Measurements from ENCODE around the gene PTH1R.

PTH1R gene

GRCh38 chr3:46881596-46882376, 4.3 kb downstream of the PTH1R start:
- CTCF ChIA-PET: no interaction called here
- DNase-seq (ENCODE audit: extremely low spot score): peak; percentile 43
- no peak for TF ChIP-seq TARDBP (IDR thresholded peaks at IDR 0.05)
- no peak for TF ChIP-seq CTBP1 (IDR thresholded peaks at IDR 0.05; ENCODE audit: borderline replicate concordance)
- TF ChIP-seq L3MBTL2 (conservative IDR thresholded peaks at IDR 0.05): no peak
- TF ChIP-seq HDGF (IDR thresholded peaks at IDR 0.05; ENCODE audit: borderline replicate concordance): no peak
- no peak for TF ChIP-seq FOXK2 (IDR thresholded peaks at IDR 0.05)
- no peak for TF ChIP-seq SP1 (IDR thresholded peaks at IDR 0.05)
- no peak for TF ChIP-seq BHLHE40 (IDR thresholded peaks at IDR 0.05; ENCODE audit: borderline replicate concordance)
- no peak for TF ChIP-seq LEF1 (IDR thresholded peaks at IDR 0.05; ENCODE audit: borderline replicate concordance)
- TF ChIP-seq SUZ12 (IDR thresholded peaks at IDR 0.05): no peak
- TF ChIP-seq ELF4 (IDR thresholded peaks at IDR 0.05): no peak
- no peak for TF ChIP-seq FOXM1 (IDR thresholded peaks at IDR 0.05; ENCODE audit: borderline replicate concordance)
- POLR2A ChIA-PET: interaction anchor here (1.0 to 1.4 kb wide), 2 partner anchors 11 to 499 kb away, joined by 3 to 4 read pairs; partner anchors contain the start of gene PTPN23

- CTCF ChIA-PET: interaction anchor here (1.0 kb wide), 1 partner anchor 33 kb away, joined by 5 read pairs; no protein-coding TSS in a partner anchor
- POLR2A ChIA-PET: interaction anchor here (1.0 to 1.4 kb wide), 2 partner anchors 11 to 498 kb away, joined by 3 to 4 read pairs; partner anchors contain the start of gene PTPN23
- TF ChIP-seq SUZ12 (IDR thresholded peaks at IDR 0.05): no peak
- no peak for TF ChIP-seq FOXM1 (IDR thresholded peaks at IDR 0.05; ENCODE audit: borderline replicate concordance)
- no peak for TF ChIP-seq ZNF384 (IDR thresholded peaks at IDR 0.05)
- no peak for TF ChIP-seq NFRKB (IDR thresholded peaks at IDR 0.05)
- no peak for TF ChIP-seq BHLHE40 (IDR thresholded peaks at IDR 0.05; ENCODE audit: borderline replicate concordance)
- no peak for TF ChIP-seq ELF4 (IDR thresholded peaks at IDR 0.05)
- no peak for TF ChIP-seq FOXK2 (IDR thresholded peaks at IDR 0.05)
- no peak for TF ChIP-seq TARDBP (IDR thresholded peaks at IDR 0.05)
- no peak for TF ChIP-seq ARNT (IDR thresholded peaks at IDR 0.05)
- peak; percentile 47 for DNase-seq (ENCODE audit: extremely low spot score)
Observed at GRCh38 chr3:46882377-46883053, 5.0 kb downstream of the PTH1R start.

- TF ChIP-seq FOXK2 (IDR thresholded peaks at IDR 0.05) (no peak), ELF4 (IDR thresholded peaks at IDR 0.05) (no peak), NFRKB (IDR thresholded peaks at IDR 0.05) (no peak), BHLHE40 (IDR thresholded peaks at IDR 0.05; ENCODE audit: borderline replicate concordance) (no peak)
- CTCF ChIA-PET: interaction anchor here (1.0 kb wide), 1 partner anchor 32 kb away, joined by 5 read pairs; no protein-coding TSS in a partner anchor
- peak; percentile 63 for DNase-seq (ENCODE audit: extremely low spot score)
- POLR2A ChIA-PET: interaction anchor here (1.0 to 1.4 kb wide), 2 partner anchors 12 to 497 kb away, joined by 3 to 4 read pairs; partner anchors contain the start of gene PTPN23
Observed at GRCh38 chr3:46883054-46883829, 5.7 kb downstream of the PTH1R start.

GRCh38 chr3:46883830-46884185, 6.3 kb downstream of the PTH1R start:
- TF ChIP-seq BHLHE40 (IDR thresholded peaks at IDR 0.05; ENCODE audit: borderline replicate concordance): no peak
- DNase-seq (ENCODE audit: extremely low spot score): no peak
- POLR2A ChIA-PET: no interaction called here
- CTCF ChIA-PET: interaction anchor here (2.7 kb wide), 1 partner anchor 11 kb away, joined by 11 read pairs; no protein-coding TSS in a partner anchor

DNA sequence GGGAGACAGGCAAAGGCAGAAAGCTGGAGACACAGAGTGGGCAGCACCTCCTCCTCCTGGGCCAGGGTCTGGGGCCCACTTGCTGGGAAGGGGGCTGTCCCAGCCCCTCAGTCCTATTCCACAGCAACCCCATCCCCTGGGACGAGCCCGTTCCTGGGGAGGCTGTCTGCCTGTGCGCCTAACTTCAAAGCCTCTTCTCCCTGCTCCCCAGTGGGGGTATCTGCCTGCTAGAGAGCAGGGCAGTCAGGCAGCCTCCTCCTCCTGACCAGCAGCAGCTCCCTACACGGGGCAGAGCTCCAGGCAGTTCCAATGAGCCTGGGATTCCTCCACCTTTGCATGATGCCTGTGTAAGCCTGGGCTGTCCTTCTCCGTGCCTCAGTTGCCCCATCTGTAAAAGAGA, 6.9 kb downstream of the PTH1R start:
- no peak for DNase-seq (ENCODE audit: extremely low spot score)
- CTCF ChIA-PET: interaction anchor here (2.7 kb wide), 1 partner anchor 11 kb away, joined by 11 read pairs; no protein-coding TSS in a partner anchor
- TF ChIP-seq TARDBP (IDR thresholded peaks at IDR 0.05) (no peak), FOXM1 (IDR thresholded peaks at IDR 0.05; ENCODE audit: borderline replicate concordance) (no peak), HDGF (IDR thresholded peaks at IDR 0.05; ENCODE audit: borderline replicate concordance) (no peak), ZNF384 (IDR thresholded peaks at IDR 0.05) (no peak), CTBP1 (IDR thresholded peaks at IDR 0.05; ENCODE audit: borderline replicate concordance) (no peak), ARNT (IDR thresholded peaks at IDR 0.05) (no peak), SUZ12 (IDR thresholded peaks at IDR 0.05) (no peak), NFRKB (IDR thresholded peaks at IDR 0.05) (no peak), FOXK2 (IDR thresholded peaks at IDR 0.05) (no peak), FOXA1 (IDR thresholded peaks at IDR 0.05) (no peak), ELF4 (IDR thresholded peaks at IDR 0.05) (no peak), LEF1 (IDR thresholded peaks at IDR 0.05; ENCODE audit: borderline replicate concordance) (no peak), SP1 (IDR thresholded peaks at IDR 0.05) (no peak), L3MBTL2 (conservative IDR thresholded peaks at IDR 0.05) (no peak), BHLHE40 (IDR thresholded peaks at IDR 0.05; ENCODE audit: borderline replicate concordance) (no peak)
- TF ChIP-seq, protein P1, sequence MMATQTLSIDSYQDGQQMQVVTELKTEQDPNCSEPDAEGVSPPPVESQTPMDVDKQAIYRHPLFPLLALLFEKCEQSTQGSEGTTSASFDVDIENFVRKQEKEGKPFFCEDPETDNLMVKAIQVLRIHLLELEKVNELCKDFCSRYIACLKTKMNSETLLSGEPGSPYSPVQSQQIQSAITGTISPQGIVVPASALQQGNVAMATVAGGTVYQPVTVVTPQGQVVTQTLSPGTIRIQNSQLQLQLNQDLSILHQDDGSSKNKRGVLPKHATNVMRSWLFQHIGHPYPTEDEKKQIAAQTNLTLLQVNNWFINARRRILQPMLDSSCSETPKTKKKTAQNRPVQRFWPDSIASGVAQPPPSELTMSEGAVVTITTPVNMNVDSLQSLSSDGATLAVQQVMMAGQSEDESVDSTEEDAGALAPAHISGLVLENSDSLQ (IDR thresholded peaks at IDR 0.05): no peak
- POLR2A ChIA-PET: no interaction called here

DNA sequence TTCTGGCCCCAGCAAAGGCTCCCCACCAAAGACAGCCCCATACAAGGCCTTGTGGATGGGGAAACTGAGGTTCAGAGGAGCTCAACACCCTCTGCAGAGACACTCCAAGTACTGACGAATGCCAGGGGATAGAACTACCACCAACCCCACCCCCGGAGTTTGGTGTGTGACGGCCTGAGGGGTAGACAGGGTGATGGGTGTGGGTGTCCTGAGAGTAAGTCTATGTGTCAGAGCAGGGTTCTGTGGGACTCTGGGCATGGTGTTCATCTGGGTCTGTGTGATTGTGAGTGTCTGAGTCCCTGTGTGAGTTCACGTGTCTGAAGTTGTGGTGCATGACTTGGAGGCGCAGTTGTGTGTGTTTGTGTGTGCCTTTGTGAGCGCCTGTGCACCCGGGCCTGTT, 7.4 kb downstream of the PTH1R start:
- ChIA-PET CTCF (interaction anchor here (0.9 to 2.7 kb wide), 2 partner anchors 10 to 257 kb away, joined by 3 to 11 read pairs; no protein-coding TSS in a partner anchor), POLR2A (no interaction called here)
- TF ChIP-seq, protein P1 (IDR thresholded peaks at IDR 0.05): no peak
- no peak for TF ChIP-seq NFRKB (IDR thresholded peaks at IDR 0.05)
- TF ChIP-seq CTBP1 (IDR thresholded peaks at IDR 0.05; ENCODE audit: borderline replicate concordance): no peak
- TF ChIP-seq LEF1 (IDR thresholded peaks at IDR 0.05; ENCODE audit: borderline replicate concordance): no peak
- TF ChIP-seq SUZ12 (IDR thresholded peaks at IDR 0.05): no peak
- TF ChIP-seq SP1 (IDR thresholded peaks at IDR 0.05): no peak
- no peak for TF ChIP-seq HDGF (IDR thresholded peaks at IDR 0.05; ENCODE audit: borderline replicate concordance)
- TF ChIP-seq FOXA1 (IDR thresholded peaks at IDR 0.05): no peak
- TF ChIP-seq BHLHE40 (IDR thresholded peaks at IDR 0.05; ENCODE audit: borderline replicate concordance): no peak
- TF ChIP-seq L3MBTL2 (conservative IDR thresholded peaks at IDR 0.05): no peak
- no peak for TF ChIP-seq TARDBP (IDR thresholded peaks at IDR 0.05)
- TF ChIP-seq ZNF384 (IDR thresholded peaks at IDR 0.05): no peak
- TF ChIP-seq FOXK2 (IDR thresholded peaks at IDR 0.05): no peak
- TF ChIP-seq ARNT (IDR thresholded peaks at IDR 0.05): no peak
- TF ChIP-seq FOXM1 (IDR thresholded peaks at IDR 0.05; ENCODE audit: borderline replicate concordance): no peak
- no peak for TF ChIP-seq ELF4 (IDR thresholded peaks at IDR 0.05)
- no peak for DNase-seq (ENCODE audit: extremely low spot score)
